Measurements from ENCODE around the gene FAAP20.

The FAAP20 gene

GRCh38 chr1:2229911-2230731 lies 35.5 kb upstream of the FAAP20 start:
- no peak for DNase-seq

GRCh38 chr1:2229037-2229864 lies 34.7 kb upstream of the FAAP20 start:
- peak; percentile 29 for DNase-seq

- no peak for DNase-seq
These were observed 34.1 kb upstream of the FAAP20 start for GRCh38 chr1:2228694-2229036.

- DNase-seq: no peak
These were observed 33.6 kb upstream of the FAAP20 start, which contains the start of gene SKI for GRCh38 chr1:2228157-2228594. TSS of gene SKI (plus strand) at chr1:2228319. CDS start at chr1:2228767, 448 bp downstream.

- DNase-seq: peak; percentile 86
These were observed 33.0 kb upstream of the FAAP20 start for GRCh38 chr1:2227346-2228156.

GRCh38 chr1:2226525-2227345 lies 32.2 kb upstream of the FAAP20 start:
- no peak for DNase-seq

GRCh38 chr1:2224631-2225428 lies 30.3 kb upstream of the FAAP20 start:
- no peak for DNase-seq

- DNase-seq: no peak
These were observed 29.6 kb upstream of the FAAP20 start for GRCh38 chr1:2224170-2224584.

GRCh38 chr1:2221271-2221670 lies 26.7 kb upstream of the FAAP20 start:
- no peak for DNase-seq

- no peak for DNase-seq
These were observed 22.1 kb upstream of the FAAP20 start for GRCh38 chr1:2216767-2217058.

GRCh38 chr1:2215909-2216766 lies 21.6 kb upstream of the FAAP20 start:
- DNase-seq: no peak

- no peak for DNase-seq
These were observed 20.8 kb upstream of the FAAP20 start for GRCh38 chr1:2215329-2215728.

- no peak for DNase-seq
These were observed 20.1 kb upstream of the FAAP20 start for GRCh38 chr1:2214541-2215241.

GRCh38 chr1:2213576-2214505 lies 19.3 kb upstream of the FAAP20 start:
- DNase-seq: no peak

GRCh38 chr1:2212532-2213491 lies 18.2 kb upstream of the FAAP20 start:
- no peak for DNase-seq

GRCh38 chr1:2212274-2212531 lies 17.6 kb upstream of the FAAP20 start:
- no peak for DNase-seq

GRCh38 chr1:2210786-2211185 lies 16.2 kb upstream of the FAAP20 start:
- DNase-seq: no peak
